GM19328 (cell line): ENCODE measurements around the gene INPP5A.

Experiments
- ATAC-seq: cut with Tn5 transposase; IDR thresholded peaks from one replicate; pipeline ENCODE4 v1.9.1; 2021; ENCODE audit warnings: mild to moderate bottlenecking, moderate library complexity; ENCODE audit not compliant: unreplicated experiment

Gene INPP5A

GRCh38 chr10:132805599-132805998 lies 268.0 kb downstream of the INPP5A start:
- ATAC-seq: no peak

GRCh38 chr10:132806110-132806509 lies 268.5 kb downstream of the INPP5A start:
- no peak for ATAC-seq

DNA sequence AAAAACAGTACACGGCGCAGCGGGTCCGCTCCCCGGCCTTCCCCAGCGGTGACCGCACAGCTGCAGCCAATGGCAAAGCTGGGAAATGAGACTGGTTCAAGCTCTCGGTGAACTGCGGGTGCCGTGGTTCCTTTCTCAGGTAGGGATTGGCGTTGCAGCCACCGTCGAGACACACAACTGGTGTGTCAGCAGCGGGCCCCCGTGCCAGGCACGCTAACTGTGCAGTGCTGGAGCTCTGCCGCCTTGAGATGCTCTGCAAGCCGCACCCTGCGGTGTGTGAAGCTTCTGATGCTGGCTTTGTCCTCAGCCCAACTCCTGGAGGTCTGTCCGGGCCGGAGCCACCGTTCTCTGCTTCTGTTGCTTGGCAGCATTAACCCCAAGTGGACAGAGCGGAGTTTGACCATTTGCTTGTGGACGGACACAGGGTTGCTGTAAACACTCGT lies 269.0 kb downstream of the INPP5A start:
- ATAC-seq: no peak

DNA sequence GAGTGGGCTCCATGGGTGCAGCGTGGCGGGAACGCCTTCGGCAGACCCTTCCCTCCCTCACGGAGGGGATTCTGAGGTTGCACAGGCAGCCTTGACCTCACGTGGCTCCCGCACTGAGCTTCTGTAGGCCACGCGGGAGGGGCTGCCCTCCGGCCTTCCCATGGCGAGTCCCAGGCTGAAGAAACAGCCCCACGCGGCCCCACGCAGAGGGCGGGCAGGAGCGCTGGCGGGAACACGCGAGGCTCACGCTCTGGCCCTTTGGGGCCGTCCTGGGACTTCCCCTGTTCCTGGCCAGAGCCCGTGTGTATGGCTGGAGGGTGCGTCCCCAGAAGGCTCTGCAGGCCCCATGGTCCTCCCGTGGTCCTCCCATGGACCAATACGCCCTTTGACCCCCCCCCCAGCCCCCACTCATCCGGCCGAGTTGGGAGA lies 270.0 kb downstream of the INPP5A start:
- no peak for ATAC-seq

DNA sequence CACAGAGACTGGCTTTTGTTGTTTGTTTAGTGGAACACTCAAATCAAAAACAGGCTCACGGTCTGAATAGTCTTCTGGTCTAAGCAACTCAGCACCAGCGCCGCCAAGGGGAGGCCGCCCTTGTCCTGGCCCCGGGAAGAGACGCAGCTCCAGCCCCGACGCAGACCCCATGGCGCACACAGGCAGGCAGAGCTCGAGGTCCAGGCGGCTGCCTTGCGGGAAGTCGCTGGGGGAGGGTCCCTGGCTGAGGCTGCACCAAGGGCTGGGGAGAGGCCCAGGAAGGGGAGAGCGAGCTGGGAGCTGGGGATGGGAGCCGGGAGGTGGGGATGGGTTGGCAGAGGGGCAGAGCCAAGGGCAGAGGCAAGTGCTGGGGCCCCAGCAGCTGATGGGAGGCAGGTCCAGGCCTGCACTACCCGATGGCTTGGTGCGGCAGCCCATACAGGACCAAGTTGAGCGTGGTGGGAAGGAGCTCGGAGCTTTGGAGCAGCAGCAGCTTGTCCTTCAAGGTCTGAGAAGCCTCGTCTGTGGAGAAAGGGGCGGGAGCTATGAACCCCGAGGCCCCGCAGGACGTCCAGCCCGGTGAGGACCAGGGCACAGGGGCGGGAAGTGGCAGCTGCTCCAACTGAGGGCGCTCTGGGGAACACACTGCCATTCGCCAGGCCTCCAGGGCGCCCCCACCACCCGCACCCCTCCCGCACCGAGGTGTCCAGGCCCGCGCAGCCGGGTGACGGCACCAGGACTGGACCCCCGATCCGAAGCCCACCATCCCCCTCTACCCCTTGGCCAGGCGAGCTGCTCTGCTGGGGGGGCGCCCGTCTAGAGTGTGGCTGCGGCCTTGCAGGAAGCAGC lies 271.0 kb downstream of the INPP5A start:
- no peak for ATAC-seq

GRCh38 chr10:132809232-132810140 lies 271.9 kb downstream of the INPP5A start:
- ATAC-seq: no peak

- ATAC-seq: no peak
These were observed 272.7 kb downstream of the INPP5A start for GRCh38 chr10:132810141-132810806.

DNA sequence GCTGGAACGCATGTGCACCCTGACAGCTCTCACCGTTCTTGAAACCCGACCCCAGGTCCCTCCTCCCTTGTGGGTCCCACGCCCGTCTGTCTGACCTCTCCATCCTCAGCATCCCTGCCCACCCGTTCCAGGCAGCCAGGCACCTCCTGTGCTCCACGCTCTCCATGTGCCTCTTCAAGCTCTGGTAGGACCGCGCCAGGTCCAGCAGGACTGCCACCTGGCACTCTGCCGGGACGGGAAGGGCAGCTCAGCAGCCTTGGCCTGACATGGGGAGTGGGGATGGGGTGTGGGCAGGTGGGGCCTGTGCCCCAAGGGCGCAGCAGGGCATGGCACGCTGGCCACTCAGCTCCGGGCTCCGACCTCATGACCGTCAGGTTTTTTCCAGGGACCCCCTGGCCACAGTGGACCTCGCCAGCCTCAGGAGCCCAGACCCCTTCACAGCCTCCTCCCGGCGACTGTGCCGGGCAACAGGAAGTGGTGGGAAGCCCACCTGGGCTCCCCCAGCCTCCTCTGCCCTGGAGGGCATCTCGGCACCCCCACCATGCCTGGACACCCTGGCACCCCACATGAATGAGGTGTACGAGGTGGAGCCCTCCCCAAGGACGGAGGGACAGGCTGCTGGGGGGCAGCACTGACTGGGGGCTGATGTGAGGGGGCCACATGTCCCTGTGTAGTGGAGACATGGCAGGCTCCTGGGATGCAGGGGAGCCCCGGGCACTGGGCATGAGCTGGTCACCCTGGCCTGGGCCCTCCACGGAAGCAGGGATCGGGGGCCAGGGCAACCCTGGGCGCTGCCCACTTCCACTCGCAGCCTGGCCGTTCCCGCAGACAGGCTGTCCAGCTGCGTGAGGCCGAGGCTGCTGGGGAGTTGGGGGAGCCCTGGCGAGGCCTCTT lies 273.5 kb downstream of the INPP5A start:
- ATAC-seq: no peak

GRCh38 chr10:132811891-132812481 lies 274.4 kb downstream of the INPP5A start:
- no peak for ATAC-seq

DNA sequence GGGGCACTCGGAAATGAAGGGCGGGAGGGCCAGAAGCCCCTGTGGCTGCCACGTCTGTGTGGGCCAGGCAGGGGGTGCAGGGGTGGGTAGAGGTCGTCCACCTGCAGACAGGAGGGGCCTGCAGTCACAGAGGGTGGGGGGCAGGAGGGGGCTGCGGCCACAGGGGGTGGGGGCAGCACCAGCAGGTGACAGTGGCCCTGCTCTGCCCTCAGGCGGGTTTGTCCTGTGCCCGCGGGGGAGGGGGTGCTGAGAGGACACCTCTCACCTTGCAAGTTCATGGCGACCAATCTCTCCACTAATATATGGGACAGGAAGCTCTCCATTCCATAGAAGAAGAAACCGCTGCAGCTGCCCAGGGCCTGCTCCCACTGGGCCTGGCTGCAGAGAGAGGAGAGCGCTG lies 274.9 kb downstream of the INPP5A start:
- no peak for ATAC-seq

DNA sequence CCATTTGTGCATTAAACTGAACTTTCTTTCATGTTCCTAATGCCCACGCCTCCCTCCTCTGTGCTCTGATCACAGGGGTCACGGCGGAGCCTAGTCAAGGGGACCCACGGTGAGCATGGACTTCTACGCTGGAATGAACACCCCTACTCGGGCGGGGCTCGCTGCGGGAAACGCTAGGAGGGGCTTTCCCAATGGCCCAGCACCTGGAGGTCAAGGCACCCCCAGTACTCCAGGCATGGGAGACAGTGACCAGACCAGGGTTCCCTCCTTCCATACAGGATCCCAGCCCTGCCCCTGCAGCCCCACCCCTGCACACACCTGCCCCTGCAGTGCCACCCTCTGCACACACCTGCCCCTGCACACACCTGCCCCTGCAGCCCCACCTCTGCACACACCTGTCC lies 275.4 kb downstream of the INPP5A start:
- ATAC-seq: no peak

GRCh38 chr10:132813560-132814468 lies 276.2 kb downstream of the INPP5A start:
- ATAC-seq: no peak

- ATAC-seq: no peak
These were observed 276.9 kb downstream of the INPP5A start for GRCh38 chr10:132814469-132814856.

DNA sequence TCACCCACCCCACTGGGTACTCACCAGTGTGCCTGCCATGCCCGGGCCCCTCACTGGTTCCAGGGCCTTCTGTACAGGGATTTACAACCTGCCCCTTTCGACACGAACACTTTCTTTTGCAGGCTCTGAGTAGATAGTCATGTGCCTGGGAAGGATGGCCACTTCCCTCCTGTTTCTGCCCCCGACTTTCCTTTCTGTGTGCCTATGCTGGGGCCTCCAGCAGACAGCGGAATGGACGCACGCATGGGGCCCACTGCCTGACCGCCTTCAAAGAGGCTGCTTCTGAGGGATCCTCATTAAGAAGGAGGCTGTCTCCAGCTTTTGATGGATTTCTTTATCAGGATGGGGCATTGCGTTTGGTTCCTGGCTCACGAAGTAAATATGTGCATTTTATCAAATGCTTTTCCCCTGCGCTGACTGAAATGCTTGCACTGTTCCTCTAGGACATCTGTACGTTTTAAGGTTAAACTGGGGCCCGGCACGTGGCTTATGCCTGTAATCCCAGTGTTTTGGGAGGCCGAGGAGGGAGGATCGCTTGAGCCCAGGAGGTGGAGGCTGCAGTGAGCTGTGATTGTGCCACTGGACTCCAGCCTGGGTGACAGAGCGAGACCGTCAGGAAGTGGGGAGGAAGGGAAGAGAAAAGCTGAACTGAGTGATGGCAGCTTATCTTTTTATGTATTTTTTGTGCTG lies 277.7 kb downstream of the INPP5A start:
- no peak for ATAC-seq

DNA sequence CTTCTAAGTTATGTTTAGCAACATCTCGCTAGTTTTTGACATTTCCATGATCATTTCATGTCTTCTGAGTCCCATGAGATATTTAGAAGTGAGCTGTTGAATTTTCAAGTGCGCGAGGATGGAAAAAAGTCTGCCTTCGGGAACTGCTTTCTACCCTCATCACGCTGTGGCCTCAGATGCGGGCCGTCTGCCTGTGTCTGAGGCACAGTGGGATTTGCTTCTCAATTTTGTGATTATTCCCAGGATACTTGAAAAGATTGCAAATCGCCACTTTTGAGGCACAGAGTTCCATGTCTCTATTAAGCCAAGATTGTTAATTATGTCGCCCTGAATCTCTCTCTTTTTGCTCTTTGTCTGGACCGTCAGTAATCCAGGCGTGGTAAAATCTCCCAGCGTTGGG lies 279.1 kb downstream of the INPP5A start:
- no peak for ATAC-seq

- ATAC-seq: no peak
These were observed 280.2 kb downstream of the INPP5A start for GRCh38 chr10:132817701-132818211.

DNA sequence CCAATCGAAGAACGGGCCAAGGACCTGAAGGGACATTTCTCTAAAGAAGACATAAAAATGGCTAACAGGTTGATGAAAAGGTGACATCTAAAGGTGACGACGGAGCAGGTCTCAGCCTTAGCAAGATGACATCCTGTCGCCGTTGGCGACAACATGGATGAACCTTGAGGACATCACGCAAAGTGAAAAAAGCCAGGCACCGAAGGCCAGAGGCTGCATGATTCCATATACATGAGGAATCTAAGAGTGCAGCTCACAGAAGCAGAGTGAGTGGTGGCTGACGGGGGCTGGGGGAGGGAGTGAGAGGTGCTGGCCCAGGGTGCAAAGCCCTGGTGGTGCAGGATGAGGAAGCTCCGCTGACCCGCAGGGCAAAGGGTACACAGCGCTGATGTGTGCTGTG lies 282.5 kb downstream of the INPP5A start:
- no peak for ATAC-seq
